HEK293 (cell line): ENCODE data around the gene TBXA2R.
A peak's percentile ranks its signal among the peaks of the same experiment; 100 is the strongest.

ENCODE experiments used
- CTCF ChIA-PET: fragments of 350-600 bp; formaldehyde crosslinking; extraction: SDS; loops from one replicate; lab custom pipeline; 2021; ENCODE audit warnings: antibody characterized with exemption; lab: Yijun Ruan, JAX
- POLR2A ChIA-PET: fragments of 300-600 bp; formaldehyde crosslinking; extraction: SDS; loops from one replicate; lab custom pipeline; 2020; ENCODE audit warnings: antibody characterized with exemption, inconsistent platforms; lab: Yijun Ruan, JAX
- H3K27ac ChIP-seq: fragments of 200-500 bp; sonication (Bioruptor generic); 2 replicates; pipeline ENCODE4 v1.5.1; 2014; ENCODE audit warnings: low read depth, low read length, control low read depth, inconsistent platforms; ENCODE audit errors: extremely low read depth
- H3K36me3 ChIP-seq, 2 experiments: fragments of 200-500 bp in 1 of 2; sonication (Bioruptor generic) in 1 of 2; 1 replicate in 1 of 2; 2 replicates in 1 of 2; pipeline ENCODE4 v1.5.1; 2014 to 2017; ENCODE audit warnings: inconsistent platforms in 2 of 2, low read length in 2 of 2; ENCODE audit not compliant: control insufficient read depth in 2 of 2, insufficient read depth in 1 of 2
- H3K4me1 ChIP-seq: fragments of 200-500 bp; sonication (Bioruptor generic); 2 replicates; pipeline ENCODE4 v1.5.1; 2014; ENCODE audit warnings: mild to moderate bottlenecking, low read length, inconsistent platforms; ENCODE audit not compliant: control insufficient read depth, insufficient read depth
- H3K4me3 ChIP-seq: 2 replicates; pipeline ENCODE4 v1.5.1; 2011; ENCODE audit warnings: low read depth, mild to moderate bottlenecking, control low read depth, low read length, moderate library complexity
- H3K9me3 ChIP-seq: fragments of 200-500 bp; sonication (Bioruptor generic); 2 replicates; pipeline ENCODE4 v1.5.1; 2014; ENCODE audit warnings: low read depth, low read length, inconsistent platforms; ENCODE audit not compliant: control insufficient read depth, insufficient read depth
- EGR2 ChIP-seq: fragments of 450-650 bp; formaldehyde crosslinking; IDR thresholded peaks from 2 replicates; pipeline ENCODE4 v1.5.1; 2016; ENCODE audit warnings: low read depth, missing biosample characterization, missing genetic modification characterization
- KLF1 ChIP-seq: fragments of 450-650 bp; formaldehyde crosslinking; IDR thresholded peaks from 2 replicates; pipeline ENCODE4 v1.5.1; 2016; ENCODE audit warnings: missing biosample characterization, missing genetic modification characterization
- KLF17 ChIP-seq: fragments of 450-650 bp; formaldehyde crosslinking; IDR thresholded peaks from 2 replicates; pipeline ENCODE4 v1.5.1; 2016; ENCODE audit warnings: missing biosample characterization, missing genetic modification characterization
- KLF8 ChIP-seq: fragments of 450-650 bp; formaldehyde crosslinking; IDR thresholded peaks from 2 replicates; pipeline ENCODE4 v1.5.1; 2016; ENCODE audit warnings: missing biosample characterization, missing genetic modification characterization
- PRDM10 ChIP-seq: fragments of 450-650 bp; formaldehyde crosslinking; IDR thresholded peaks from 2 replicates; pipeline ENCODE4 v1.5.1; 2016; ENCODE audit warnings: missing biosample characterization, missing genetic modification characterization
- SP7 ChIP-seq: fragments of 450-650 bp; formaldehyde crosslinking; IDR thresholded peaks from 2 replicates; pipeline ENCODE4 v1.5.1; 2016; ENCODE audit warnings: missing biosample characterization, missing genetic modification characterization
- ZBTB7A ChIP-seq: fragments of 450-650 bp; formaldehyde crosslinking; IDR thresholded peaks from 2 replicates; pipeline ENCODE4 v1.5.1; 2016; ENCODE audit warnings: low read depth, missing biosample characterization, missing genetic modification characterization
- ZFP37 ChIP-seq: fragments of 450-650 bp; formaldehyde crosslinking; IDR thresholded peaks from 2 replicates; pipeline ENCODE4 v1.5.1; 2016; ENCODE audit warnings: missing biosample characterization, missing genetic modification characterization
- ZNF223 ChIP-seq: fragments of 450-650 bp; formaldehyde crosslinking; IDR thresholded peaks from 2 replicates; pipeline ENCODE4 v1.5.1; 2016; ENCODE audit warnings: missing biosample characterization, missing genetic modification characterization
- ZNF335 ChIP-seq: fragments of 450-650 bp; formaldehyde crosslinking; conservative IDR thresholded peaks from 2 replicates; pipeline ENCODE4 v1.5.1; 2016; ENCODE audit warnings: missing biosample characterization, missing genetic modification characterization
- ZNF341 ChIP-seq: fragments of 450-650 bp; formaldehyde crosslinking; IDR thresholded peaks from 2 replicates; pipeline ENCODE4; 2016; ENCODE audit warnings: low read depth, missing biosample characterization, missing genetic modification characterization
- ZNF391 ChIP-seq: fragments of 450-650 bp; formaldehyde crosslinking; IDR thresholded peaks from 2 replicates; pipeline ENCODE4 v1.5.1; 2016; ENCODE audit warnings: low read depth, missing biosample characterization, missing genetic modification characterization, borderline replicate concordance
- ZNF426 ChIP-seq: fragments of 450-650 bp; formaldehyde crosslinking; IDR thresholded peaks from 2 replicates; pipeline ENCODE4 v1.5.1; 2017; ENCODE audit warnings: missing biosample characterization, missing genetic modification characterization, mild to moderate bottlenecking, inconsistent platforms, moderate library complexity
- ZNF449 ChIP-seq: fragments of 450-650 bp; formaldehyde crosslinking; IDR thresholded peaks from 2 replicates; pipeline ENCODE4 v1.5.1; 2017; ENCODE audit warnings: missing biosample characterization, mild to moderate bottlenecking, missing genetic modification characterization, moderate library complexity
- ZNF521 ChIP-seq: fragments of 450-650 bp; formaldehyde crosslinking; IDR thresholded peaks from 2 replicates; pipeline ENCODE4 v1.5.1; 2017; ENCODE audit warnings: missing biosample characterization, mild to moderate bottlenecking, missing genetic modification characterization
- ZNF571 ChIP-seq: fragments of 450-650 bp; formaldehyde crosslinking; IDR thresholded peaks from 2 replicates; pipeline ENCODE4 v1.5.0; 2017; ENCODE audit warnings: missing biosample characterization, missing genetic modification characterization
- ZNF776 ChIP-seq: fragments of 450-650 bp; formaldehyde crosslinking; IDR thresholded peaks from 2 replicates; pipeline ENCODE4 v1.5.0; 2017; ENCODE audit warnings: missing biosample characterization, missing genetic modification characterization, borderline replicate concordance
- ZNF785 ChIP-seq: fragments of 450-650 bp; formaldehyde crosslinking; IDR thresholded peaks from 2 replicates; pipeline ENCODE4 v1.5.1; 2016; ENCODE audit warnings: missing biosample characterization, missing genetic modification characterization
- ZXDB ChIP-seq: fragments of 450-650 bp; formaldehyde crosslinking; IDR thresholded peaks from 2 replicates; pipeline ENCODE4 v1.5.1; 2016; ENCODE audit warnings: missing biosample characterization, missing genetic modification characterization
- TF ChIP-seq, protein P1 (sequence below): fragments of 450-650 bp; formaldehyde crosslinking; IDR thresholded peaks from 2 replicates; pipeline ENCODE4 v1.5.1; 2016; ENCODE audit warnings: missing biosample characterization, missing genetic modification characterization, borderline replicate concordance

TBXA2R gene

DNA sequence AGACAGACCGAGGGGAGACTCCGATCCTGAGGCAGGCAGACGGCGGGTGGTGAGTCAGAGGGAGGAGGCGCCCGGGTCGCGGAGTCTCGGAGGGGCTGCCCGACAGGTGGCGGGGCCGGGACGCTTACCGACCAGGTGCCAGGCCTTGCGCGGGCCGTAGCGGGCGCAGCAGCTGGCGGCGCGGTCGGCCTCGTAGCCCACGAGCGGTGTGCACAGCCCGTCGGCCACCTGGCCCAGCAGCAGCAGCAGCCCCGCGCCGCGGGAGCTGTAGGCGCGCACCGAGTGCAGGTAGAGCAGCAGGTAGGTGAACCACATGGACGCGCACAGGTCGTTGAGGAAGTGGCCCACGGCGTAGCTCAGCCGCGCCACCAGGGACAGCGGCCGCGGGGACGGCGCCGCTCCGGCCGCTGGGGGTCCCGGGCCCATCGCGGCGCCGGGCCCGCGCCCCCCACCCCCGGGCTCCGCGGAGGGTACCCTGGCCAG is 49.7 kb downstream of the TBXA2R start (continued):
- TF ChIP-seq ZNF776 (tag by site-specific recombination) (no peak), ZBTB7A (0 out of 2 replicates have a peak, but pooled peaks have one; percentile 7)

- Histone ChIP-seq H3K27ac (peak overlapping the region; percentile 42; the same call in 1 of the 2 replicates), H3K36me3 (no peaks in the 10 kb centered on the region; a peak in 1 of 3 replicates), H3K4me1 (0 out of 2 replicates have a peak, but pooled peaks cover 2% of the 10 kb centered on the region), H3K4me3 (peak overlapping the region; percentile 85), H3K9me3 (no peaks in the 10 kb centered on the region)
- TF ChIP-seq ZNF785 (tag by site-specific recombination) (0 out of 2 replicates have a peak, but pooled peaks have one; percentile 25), ZNF391 (tag by site-specific recombination) (peak; percentile 31; the same call in 1 of the 2 replicates), ZNF223 (tag by site-specific recombination) (no peak), ZXDB (tag by site-specific recombination) (no peak), ZNF335 (tag by site-specific recombination) (peak; percentile 13; the same call in 1 of the 2 replicates), ZNF571 (no peak), ZNF449 (tag by site-specific recombination) (no peak), KLF1 (tag by site-specific recombination) (no peak; the same call in 1 of the 2 replicates), ZNF341 (tag by site-specific recombination) (peak; percentile 84), KLF17 (tag by site-specific recombination) (peak; percentile 61; the same call in 1 of the 2 replicates), KLF8 (tag by site-specific recombination) (peak; percentile 4; the same call in 1 of the 2 replicates), ZNF426 (no peak), ZFP37 (tag by site-specific recombination) (no peak), EGR2 (0 out of 2 replicates have a peak, but pooled peaks have one; percentile 20), PRDM10 (tag by site-specific recombination) (0 out of 2 replicates have a peak, but pooled peaks have one; percentile 10), ZNF521 (tag by site-specific recombination) (no peak), SP7 (tag by site-specific recombination) (0 out of 2 replicates have a peak, but pooled peaks have one; percentile 25)
- TF ChIP-seq, protein P1, sequence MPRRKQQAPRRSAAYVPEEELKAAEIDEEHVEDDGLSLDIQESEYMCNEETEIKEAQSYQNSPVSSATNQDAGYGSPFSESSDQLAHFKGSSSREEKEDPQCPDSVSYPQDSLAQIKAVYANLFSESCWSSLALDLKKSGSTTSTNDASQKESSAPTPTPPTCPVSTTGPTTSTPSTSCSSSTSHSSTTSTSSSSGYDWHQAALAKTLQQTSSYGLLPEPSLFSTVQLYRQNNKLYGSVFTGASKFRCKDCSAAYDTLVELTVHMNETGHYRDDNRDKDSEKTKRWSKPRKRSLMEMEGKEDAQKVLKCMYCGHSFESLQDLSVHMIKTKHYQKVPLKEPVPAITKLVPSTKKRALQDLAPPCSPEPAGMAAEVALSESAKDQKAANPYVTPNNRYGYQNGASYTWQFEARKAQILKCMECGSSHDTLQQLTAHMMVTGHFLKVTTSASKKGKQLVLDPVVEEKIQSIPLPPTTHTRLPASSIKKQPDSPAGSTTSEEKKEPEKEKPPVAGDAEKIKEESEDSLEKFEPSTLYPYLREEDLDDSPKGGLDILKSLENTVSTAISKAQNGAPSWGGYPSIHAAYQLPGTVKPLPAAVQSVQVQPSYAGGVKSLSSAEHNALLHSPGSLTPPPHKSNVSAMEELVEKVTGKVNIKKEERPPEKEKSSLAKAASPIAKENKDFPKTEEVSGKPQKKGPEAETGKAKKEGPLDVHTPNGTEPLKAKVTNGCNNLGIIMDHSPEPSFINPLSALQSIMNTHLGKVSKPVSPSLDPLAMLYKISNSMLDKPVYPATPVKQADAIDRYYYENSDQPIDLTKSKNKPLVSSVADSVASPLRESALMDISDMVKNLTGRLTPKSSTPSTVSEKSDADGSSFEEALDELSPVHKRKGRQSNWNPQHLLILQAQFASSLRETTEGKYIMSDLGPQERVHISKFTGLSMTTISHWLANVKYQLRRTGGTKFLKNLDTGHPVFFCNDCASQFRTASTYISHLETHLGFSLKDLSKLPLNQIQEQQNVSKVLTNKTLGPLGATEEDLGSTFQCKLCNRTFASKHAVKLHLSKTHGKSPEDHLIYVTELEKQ: no peak
- POLR2A ChIA-PET: interaction anchor here (0.6 to 1.4 kb wide), 5 partner anchors 11 to 20 kb away, joined by 3 to 7 read pairs (median 3); no protein-coding TSS in a partner anchor
- CTCF ChIA-PET: interaction anchor here (0.6 to 1.5 kb wide), 5 partner anchors 10 to 584 kb away, joined by 3 to 5 read pairs (median 4); no protein-coding TSS in a partner anchor
These were observed 50.2 kb downstream of the TBXA2R start for GRCh38 chr19:3556423-3556977.
